NCI-H524 (cell line): ENCODE measurements around the gene RAB15.

Experiments
- DNase-seq, 2 experiments: peaks; one replicate each; lab custom pipeline; 2025; lab: John Stamatoyannopoulos, UW

RAB15 gene

GRCh38 chr14:64971943-64972791 lies at the start of gene RAB15:
RAB15 (minus strand) TSS chr14:64972336; CDS start chr14:64972076, 260 bp downstream.
- peak in 1 of 2 experiments; percentile 45 for DNase-seq

DNA sequence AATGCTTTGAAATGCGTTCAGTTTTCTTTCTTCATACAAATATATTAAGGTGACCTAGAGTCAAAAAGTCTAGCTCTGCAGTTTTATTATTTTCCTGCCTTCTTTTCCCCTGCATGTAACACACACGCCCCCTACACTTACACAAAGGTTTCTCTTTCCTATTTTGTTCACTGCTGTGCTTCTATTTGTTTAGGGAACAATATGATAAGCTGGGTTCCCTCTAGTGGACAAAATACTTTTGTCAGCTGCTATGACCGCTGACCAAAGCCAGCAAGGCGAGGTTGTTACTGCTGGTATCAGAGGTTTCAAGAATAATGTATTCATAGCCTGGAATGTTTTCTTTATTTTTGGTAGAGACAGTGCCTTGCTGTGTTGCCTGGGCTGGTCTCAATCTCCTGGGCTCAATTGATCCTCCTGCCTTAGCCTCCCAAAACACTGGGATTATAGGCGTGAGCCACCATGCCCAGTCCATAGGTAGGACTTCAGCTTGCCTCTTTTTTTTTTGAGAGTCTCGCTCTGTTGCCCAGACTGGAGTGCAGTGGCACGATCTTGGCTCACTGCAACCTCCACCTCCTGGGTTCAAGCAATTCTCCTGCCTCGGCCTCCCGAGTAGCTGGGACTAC lies 47.9 kb upstream of the RAB15 start:
- peak in 1 of 2 experiments; percentile 71 for DNase-seq

- DNase-seq, result no peak
Observed at GRCh38 chr14:65016471-65016870, 44.3 kb upstream of the RAB15 start.

DNA sequence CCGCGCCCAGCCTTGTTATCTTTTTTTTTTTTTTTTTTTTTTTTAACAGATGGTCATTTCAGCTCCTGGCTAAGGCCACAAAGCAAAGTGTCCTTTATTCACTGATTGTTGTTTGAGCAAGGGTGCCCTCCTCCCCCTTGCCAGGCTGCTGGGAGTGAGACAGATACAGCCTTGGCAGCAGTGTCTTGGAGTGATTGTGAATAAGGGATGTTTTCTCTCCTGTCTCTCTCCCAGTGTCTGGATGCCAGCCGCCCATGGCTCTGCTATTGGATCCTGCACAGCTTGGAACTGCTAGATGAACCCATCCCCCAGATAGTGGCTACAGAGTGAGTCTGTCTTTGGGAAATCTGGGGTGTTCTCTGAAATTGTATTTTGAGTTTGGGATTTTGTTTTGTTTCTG lies 43.3 kb upstream of the RAB15 start:
- no peak for DNase-seq

DNA sequence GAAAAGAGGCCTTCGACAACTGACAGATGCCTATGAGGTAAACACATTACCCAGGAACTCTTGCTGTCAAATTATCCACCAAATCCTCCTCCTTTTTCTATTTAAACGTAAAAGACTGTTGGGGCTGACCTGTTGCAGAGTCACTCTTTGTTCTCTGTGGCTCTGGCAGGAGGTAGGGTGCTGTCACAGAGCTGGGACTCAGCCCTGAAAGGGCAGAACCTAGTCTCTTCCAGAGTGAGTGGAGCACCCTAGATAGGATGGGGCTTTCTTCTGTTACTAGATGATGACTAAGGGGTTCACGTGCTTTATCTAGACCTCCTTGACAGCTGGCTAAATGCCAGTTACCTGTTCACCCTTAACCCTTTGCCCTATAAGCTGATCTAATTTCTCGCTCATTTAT lies 40.2 kb upstream of the RAB15 start:
- DNase-seq, result no peak

DNA sequence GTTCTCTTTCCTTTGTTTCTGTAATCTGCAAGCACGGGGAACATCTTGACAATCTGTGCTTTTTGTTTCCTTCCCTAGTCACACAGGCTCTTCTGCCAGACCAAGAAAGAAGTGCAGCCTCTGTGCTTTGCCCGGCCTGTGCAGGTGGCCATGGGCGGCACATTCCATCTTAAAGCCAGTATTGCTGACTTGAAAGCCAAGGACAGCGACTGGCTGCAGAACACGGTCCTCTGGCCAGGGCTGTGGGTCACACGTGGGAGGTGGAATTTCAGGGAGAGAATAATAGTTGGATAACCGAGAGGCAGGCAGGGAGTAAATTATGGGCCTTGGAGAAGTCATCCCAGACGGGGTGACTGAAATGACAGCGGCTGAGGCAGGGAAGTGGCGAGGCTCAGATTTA lies 39.4 kb upstream of the RAB15 start:
- DNase-seq, result no peak

GRCh38 chr14:65010211-65010931 lies 38.2 kb upstream of the RAB15 start:
- DNase-seq, result no peak

- no peak for DNase-seq
Observed at GRCh38 chr14:65007202-65007601, 35.1 kb upstream of the RAB15 start.

- no peak for DNase-seq
Observed at GRCh38 chr14:65006261-65006721, 34.2 kb upstream of the RAB15 start.

- DNase-seq, result no peak
Observed at GRCh38 chr14:65003394-65003793, 31.3 kb upstream of the RAB15 start.

DNA sequence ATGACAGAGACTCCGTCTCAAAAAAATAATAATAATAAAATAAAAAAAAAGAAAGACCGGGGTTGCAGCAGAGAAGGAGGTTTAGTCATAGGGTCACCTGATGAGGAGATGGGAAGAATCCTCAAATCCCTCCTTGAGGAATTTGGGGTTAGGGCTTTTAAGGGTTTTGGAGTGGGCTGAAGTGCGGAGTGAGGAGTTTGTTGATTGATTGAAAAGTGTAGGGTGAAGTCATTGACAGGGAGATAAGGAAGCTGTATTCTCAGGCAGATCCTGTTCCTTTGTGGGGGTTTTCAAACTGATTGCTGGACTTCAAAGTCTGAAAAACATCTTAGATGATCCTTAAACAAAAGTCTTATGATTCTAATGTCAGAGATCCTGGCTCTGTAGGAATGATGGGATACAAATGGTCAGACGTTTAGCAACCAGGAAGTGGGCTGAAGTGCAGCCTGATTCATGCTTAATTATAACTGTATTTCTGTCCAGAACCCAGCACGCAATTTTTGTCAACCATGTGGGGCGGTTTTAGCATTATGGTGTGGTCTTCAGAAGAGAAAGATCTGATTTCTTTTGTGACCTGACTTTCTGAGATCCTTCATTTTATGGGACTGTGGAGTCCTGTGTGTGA lies 30.6 kb upstream of the RAB15 start:
- no peak for DNase-seq

GRCh38 chr14:65001723-65002122 lies 29.6 kb upstream of the RAB15 start:
- no peak for DNase-seq

DNA sequence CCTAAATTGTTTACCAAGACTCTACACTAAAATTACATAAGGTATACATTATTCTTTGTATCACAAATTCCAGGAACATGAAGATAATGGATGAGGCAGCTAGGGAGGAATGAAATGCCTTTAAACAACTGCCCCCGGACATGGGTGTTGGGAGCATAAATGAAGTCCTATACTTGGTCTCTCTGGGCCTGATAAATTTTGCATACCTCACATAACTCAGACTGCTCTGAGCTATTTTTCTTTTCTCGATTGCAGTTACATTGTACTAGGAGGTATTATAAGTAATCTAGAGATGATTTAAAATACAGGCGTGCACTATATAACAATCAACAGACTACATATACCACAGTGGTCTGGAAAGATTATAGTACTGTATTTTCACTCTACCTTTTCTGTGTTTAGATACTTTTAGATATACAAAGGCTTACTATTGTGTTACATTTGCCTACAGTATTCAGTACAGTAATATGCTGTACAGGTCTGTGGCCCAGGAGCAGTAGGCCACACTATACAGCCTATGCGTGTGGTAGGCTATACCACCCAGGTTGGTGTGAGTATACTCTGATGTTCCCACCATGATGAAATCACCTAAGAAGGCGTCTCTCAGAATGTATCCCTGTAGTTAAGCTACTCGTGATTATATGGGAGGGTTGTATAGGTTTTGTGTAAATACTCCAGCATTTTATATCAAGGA lies 28.9 kb upstream of the RAB15 start:
- no peak for DNase-seq

DNA sequence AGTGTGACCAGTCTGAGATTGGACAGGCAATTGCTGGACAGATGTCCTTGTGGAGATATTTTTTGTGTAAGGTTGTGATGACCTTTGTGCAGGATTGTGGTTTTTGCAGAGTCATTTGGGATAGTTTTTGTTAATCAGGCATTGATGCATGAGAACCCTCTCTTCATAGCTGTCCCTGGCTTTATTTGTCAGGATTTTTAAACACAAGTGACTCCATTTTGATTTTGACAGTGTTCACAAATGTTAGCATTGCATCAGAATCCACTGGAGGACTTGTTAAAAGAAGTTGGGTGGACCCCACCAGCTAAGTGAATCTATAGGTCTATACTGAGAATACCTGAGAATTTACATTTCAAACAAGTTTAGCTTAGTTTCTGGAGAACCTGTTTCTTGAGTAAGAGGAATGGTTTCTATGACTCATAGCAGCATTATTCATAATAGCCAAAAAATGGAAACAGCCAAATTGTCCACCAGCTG lies 26.4 kb upstream of the RAB15 start:
- no peak for DNase-seq

DNA sequence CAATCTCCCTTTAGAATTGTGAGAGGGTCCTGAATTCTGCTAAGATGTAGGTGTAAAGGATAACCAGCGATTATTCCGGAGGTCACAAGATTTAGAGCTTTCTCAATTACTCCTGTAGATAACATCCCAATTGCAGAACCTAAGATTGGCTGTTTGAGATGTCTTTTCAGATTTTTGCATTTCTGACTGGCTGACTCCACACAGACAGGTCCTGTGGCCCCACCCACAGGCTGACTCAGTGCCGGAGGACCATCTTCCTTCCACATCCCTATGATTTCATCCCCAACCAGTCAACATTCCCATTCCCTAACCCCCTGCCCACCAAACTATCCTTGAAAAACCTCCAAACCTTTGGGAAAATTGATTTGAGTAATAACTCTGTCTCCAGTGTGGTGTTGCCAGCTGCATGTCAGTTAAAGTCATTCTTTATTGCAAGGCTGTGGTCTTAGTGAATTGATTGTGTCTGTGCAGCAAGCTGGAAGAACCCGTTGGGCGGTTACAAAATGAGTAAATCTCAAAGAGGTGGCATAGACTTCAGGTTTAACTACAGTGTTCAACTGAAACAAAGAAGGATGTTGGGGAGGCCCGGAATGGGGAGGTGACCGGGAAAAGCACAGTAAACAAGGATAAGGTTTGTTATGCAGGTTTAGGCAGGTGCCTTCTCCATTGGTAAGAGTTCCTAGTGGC lies 25.1 kb upstream of the RAB15 start:
- DNase-seq, result no peak

- no peak for DNase-seq
Observed at GRCh38 chr14:64995291-64995690, 23.2 kb upstream of the RAB15 start.

GRCh38 chr14:64994540-64994939 lies 22.4 kb upstream of the RAB15 start:
- no peak for DNase-seq

DNA sequence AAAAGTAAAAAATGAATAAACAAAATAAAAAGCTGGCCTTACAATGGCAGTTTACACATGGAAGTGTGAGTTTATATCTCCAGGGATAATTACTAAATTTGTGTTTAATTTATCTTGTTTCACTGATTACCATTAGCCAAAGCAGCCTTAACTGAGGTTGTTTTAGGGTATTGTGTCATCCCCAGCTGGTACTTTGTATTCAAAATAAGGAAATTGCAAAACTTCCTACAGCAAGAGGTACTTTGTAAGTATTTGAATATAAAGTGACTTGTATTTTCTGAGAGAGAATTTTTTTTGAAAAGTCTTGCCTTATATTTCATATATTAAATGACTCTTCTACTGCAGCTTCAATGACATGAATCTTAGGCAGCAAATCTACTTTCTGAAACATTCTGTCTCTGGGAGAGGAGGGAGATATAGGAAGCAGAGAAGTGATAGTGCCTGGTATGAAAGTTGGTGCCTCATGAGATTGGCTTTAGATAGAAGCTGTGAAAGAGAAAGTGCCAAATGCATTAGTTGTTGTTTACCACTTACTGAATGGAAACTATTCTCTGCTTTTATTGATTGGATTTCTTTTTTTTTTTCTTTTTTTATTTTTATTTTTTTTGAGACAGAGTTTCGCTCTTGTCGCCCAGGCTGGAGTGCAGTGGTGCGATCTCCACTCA lies 21.3 kb upstream of the RAB15 start:
- DNase-seq, result no peak

GRCh38 chr14:64992328-64992885 lies 20.3 kb upstream of the RAB15 start:
- no peak for DNase-seq

DNA sequence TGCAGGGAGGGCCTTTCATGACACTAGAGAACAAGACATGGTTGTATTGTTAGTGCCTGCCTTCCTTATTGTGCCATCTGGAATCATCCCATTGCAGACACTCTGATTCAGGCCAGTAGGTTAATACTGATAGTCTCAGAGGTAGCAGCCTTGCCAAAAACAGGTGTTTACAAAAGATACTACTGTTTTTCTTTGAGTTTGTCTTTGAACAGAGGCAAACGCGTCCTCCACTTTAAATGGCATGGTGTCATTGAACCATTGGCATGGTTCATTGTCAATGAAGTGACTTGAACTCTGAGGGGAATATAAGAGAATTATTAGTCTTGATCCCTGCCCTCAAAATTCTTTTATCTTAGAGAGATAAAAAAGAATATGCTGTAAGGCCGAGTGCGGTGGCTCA lies 18.8 kb upstream of the RAB15 start:
- DNase-seq, result no peak
